ENCODE measurements around the gene ATP13A4.
A peak's percentile ranks its signal among the peaks of the same experiment; 100 is the strongest.

ATP13A4 gene, protein sequence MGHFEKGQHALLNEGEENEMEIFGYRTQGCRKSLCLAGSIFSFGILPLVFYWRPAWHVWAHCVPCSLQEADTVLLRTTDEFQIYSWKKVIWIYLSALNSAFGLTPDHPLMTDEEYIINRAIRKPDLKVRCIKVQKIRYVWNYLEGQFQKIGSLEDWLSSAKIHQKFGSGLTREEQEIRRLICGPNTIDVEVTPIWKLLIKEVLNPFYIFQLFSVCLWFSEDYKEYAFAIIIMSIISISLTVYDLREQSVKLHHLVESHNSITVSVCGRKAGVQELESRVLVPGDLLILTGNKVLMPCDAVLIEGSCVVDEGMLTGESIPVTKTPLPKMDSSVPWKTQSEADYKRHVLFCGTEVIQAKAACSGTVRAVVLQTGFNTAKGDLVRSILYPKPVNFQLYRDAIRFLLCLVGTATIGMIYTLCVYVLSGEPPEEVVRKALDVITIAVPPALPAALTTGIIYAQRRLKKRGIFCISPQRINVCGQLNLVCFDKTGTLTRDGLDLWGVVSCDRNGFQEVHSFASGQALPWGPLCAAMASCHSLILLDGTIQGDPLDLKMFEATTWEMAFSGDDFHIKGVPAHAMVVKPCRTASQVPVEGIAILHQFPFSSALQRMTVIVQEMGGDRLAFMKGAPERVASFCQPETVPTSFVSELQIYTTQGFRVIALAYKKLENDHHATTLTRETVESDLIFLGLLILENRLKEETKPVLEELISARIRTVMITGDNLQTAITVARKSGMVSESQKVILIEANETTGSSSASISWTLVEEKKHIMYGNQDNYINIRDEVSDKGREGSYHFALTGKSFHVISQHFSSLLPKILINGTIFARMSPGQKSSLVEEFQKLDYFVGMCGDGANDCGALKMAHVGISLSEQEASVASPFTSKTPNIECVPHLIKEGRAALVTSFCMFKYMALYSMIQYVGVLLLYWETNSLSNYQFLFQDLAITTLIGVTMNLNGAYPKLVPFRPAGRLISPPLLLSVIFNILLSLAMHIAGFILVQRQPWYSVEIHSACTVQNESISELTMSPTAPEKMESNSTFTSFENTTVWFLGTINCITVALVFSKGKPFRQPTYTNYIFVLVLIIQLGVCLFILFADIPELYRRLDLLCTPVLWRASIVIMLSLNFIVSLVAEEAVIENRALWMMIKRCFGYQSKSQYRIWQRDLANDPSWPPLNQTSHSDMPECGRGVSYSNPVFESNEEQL

DNA sequence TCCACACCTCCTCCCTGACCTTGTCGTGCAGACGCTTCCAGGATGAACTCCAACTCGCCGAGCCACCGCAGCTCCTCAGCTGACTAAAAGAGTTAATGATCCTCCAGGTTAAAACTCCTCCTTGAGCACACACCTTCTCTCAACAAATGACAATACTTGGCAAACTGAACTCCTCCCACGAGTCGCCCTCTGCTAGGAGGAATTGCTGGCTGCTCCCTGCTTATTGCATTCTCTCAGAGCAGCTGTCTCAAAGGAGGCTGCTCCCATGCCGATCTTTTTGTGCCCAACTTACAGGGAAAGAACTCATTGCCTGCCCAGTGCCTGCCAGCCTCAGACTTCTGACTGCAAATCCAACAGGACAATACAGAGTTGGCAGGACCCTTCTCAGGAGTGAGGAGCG, at the start of gene ATP13A4:
ATP13A4 (minus strand) TSS at position 85 of the 400 bp plus-strand sequence. CDS start 96 bp downstream, outside the sequence.
- no peak for DNase-seq (ENCODE audit: low spot score)

DNA sequence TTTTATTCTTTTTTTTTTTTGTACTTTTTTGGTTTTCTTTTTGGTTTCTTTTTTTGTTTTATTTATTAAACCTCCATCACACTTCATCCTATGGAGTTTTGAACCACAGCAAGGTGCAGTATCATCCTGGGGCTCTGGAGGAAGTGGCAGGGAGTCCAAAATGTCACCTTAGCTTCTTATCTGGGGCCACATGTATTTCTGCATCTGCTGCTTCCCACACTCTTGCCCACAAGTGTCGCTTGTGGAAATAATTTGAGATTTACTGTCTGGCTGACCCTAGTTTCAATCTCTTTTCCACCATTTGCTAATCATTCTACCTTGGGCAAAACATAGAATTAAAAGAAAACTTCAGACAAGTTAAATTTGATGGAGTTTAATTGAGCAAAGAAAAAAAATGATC, 44.7 kb upstream of the ATP13A4 start:
- no peak for DNase-seq (ENCODE audit: low spot score)

DNA sequence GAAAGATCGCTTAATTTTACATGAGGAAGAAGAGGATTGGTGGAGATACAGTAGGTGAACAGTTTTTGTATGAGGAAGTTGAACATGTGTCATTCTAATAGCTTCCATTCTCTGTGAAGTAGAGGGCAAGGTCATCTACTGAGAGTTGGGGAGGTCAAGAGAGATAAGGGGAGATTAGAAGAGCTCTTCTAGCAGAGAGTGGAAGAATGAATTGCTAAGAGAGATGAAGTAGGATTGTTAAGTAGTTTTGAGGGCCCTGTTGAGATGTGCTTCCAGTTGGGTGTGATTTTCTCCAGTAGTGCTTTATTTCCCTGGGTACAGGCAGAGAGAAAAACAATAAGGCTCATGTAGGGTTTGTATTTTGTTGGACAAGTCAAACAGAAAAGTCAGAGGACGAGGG, 43.5 kb upstream of the ATP13A4 start:
- DNase-seq (ENCODE audit: low spot score), result no peak

DNA sequence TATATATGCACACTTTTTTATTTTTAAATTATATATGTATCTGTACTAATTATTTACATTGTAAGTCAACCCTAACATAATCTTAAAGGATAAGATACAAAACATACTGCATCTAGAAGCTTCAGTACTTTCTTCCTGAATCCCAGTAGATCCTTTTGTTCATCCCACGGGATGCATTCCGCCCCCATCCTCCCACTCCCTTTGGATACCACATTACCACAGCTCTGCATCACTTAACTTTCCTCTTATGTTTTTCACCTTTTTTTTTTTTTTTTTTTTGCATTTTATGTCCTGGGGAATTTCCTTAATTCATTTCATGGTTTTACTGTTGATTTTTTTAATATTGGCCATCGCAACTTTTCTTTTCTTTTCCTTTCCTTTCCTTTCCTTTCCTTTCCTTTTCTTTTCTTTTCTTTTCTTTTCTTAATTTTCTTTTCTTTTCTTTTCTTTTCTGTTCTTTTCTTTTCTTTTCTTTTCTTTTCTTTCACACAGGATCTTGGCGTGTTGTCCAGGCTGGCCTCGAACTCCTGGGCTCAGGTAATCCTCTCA, 41.3 kb upstream of the ATP13A4 start:
- DNase-seq (ENCODE audit: low spot score), result no peak

DNA sequence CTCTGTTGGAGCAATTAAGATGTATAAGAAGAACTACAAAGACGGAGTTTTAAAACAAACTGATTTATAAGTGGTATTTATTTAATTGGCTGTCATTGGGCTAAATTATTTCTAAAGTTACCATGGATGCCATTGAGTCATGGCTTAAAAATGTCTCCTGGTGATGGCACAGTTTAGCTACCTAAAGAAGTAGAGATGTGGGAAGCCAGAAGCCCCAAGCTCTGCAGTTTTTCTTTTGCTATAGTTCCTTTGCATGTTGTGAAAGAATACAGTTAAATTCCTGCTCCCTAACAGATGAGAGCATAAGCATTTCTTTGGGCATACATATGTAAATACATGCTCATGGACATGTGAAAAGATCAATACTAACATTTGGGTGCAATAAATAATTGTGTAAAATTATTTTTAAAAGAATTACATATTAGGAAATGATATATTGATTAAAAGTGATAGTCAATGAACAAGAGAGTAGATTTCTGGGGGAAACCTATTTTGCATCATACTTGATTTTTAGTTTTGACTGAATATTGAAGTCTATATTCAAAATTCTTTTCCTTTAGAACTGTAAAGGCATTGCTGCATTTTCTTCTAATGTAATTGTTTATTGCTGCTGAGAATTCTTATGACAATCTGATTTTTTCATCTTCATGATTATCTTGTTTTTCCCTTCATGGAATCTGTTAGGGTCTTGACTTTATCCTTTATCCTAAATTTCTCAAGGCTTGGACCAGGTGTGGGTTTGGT, 40.4 kb upstream of the ATP13A4 start:
- peak; percentile 2 for DNase-seq (ENCODE audit: low spot score)

DNA sequence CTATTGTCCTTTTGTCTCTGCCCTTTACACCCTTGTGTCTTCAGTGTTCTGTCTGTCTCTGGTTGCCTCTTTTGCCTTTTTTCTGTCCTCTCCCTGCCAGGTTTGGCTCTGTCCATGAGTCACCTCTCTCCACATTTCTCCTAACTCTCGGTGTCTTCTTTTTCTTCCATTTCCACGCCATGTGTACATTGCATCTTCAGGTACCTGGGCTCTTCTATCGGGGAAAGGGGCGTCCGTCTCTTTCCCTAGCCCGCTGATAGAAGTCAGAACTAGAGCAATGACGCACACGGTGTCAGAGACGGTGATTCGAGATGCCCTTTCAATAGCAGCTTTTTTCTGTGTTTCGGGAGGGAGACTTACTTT, 39.0 kb upstream of the ATP13A4 start:
- peak; percentile 19 for DNase-seq (ENCODE audit: low spot score)

DNA sequence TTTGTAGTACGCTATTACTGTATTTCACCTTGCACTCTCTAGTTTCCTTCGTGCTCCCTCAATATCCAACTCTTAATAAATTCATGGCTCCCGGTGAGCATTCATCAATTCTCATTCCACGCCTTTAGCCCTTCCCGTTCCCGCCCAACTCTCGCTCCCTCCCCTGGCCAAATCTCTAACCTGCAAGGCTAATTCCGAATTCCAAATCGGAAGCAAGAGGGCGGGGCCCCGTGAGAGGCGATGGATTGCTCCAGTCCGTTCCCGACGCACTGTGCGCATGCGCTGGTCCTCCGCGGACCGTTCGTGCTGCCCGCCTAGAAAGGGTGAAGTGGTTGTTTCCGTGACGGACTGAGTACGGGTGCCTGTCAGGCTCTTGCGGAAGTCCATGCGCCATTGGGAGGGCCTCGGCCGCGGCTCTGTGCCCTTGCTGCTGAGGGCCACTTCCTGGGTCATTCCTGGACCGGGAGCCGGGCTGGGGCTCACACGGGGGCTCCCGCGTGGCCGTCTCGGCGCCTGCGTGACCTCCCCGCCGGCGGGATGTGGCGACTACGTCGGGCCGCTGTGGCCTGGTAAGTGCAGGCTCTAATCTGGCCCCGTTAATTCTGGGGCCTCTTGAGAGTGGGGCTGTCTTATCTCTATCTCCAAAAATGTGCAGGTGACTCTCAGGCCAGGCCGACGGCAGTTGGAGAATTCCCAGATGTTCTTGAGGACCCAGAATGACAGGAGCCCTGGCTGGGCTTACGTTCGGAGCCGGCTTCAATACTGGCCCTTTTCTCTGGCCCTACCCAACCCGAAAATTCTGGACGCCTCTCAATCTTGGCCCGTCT, 38.4 kb upstream of the ATP13A4 start, which contains the start of gene OPA1:
OPA1 (plus strand) TSS at position 368 of the 827 bp plus-strand sequence; CDS start at position 538, 170 bp downstream.
- DNase-seq (ENCODE audit: low spot score), result peak; percentile 99

DNA sequence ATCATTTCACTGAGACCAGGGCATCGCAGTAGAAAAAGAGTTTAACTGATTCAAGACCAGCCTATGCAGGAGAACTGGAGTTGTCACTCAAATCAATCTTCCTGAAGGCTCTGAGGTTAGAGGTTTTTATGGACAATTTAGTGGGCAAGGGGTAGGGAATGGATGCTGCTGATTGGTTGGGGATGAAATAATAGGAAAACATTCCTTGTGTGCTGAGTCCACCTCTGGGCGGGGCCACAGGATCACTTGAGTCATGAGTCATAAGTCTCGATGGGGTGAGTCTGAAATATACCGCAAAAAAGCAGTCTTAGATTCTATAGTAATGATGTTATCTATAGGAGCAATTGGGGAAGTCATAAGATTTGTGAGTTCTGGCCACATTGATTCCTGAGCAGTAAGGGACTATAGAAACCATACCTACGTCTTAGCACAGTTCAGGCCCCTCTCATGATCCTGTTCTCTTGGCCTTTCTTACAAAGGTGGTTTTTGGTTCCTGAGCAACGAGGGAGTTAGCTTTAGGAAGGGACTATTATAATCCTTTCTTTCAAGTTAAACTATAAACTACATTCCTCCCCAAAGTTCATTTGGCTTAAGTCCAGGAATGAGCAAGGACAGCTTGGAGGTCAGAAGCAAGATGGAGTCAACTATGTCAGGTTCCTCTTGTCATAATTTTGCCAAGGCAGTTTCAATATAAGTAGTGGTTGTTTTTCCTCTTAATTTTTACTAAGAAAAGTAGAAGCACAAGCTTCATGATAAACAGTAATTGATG, 35.6 kb upstream of the ATP13A4 start:
- DNase-seq (ENCODE audit: low spot score), result no peak

DNA sequence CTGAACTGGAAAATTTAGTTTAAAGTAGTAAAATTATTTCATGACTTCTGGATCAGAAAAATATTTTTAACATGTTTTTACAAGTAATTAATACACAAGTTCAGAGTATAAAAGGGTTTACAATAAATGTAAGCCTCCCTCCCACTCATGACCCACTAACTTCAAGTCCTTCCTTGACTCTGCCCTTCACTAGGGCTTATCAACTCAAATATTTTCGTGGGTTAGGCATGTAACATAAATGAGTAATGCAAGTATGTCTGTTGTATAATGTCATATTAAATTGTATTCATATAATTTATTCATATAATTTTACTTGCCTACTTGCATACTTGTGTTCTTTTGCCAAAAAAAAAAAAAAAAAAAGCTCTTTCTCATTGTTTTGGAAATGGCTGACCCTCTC, 34.9 kb upstream of the ATP13A4 start:
- no peak for DNase-seq (ENCODE audit: low spot score)

DNA sequence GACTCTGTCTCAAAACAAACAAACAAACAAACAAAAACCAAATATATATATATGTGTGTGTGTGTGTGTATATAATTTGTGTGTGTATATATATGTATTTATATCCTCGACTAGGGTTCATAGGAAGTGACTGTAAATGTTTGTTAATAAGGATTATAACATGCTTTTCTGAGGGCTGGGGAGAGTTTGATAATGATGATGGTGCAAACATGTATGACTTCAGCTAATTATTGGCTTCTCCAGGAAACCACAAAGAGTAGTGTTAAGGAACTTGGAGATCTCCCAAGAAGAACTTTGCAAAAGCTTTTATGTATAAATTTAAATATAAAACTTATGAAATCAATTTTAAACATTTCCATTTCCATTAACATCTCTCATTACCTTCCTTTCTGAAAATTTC, 34.4 kb upstream of the ATP13A4 start:
- no peak for DNase-seq (ENCODE audit: low spot score)

DNA sequence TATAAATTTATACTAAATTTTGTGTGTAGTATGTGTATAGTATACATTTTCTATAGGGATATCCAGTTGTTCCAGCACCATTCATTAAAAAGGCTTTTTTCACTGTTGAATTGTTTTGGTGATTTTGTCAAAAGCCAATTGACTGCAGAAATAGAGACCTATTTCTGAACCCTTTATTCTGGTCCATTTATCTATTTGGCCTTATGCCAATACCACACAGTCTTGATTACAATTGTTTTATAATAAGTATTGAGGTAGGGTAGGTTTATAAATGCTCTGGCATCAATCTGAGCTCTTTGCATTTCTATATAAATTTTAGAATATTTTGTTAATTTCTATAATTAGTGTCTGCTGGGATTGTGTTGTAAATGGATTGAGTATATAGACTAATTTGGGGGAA, 31.8 kb upstream of the ATP13A4 start:
- DNase-seq (ENCODE audit: low spot score), result no peak

DNA sequence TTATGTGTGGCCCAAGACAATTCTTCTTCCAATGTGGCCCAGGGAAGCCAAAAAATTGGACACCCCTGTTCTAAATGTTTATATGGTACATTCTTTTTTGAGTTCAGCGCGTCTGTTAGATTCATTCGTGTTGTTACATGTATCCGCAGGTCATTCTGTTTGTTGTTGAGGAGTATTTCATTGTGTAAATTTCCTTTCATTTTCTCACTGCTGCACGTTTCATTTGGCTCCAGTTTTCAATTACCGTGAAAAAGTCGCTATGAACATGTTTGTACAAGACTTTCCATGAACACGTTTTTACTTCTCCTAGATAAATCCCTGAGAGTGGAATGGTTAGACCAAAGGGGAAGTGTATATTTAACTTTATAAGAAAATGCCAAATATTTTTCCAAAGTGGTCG, 30.8 kb upstream of the ATP13A4 start:
- no peak for DNase-seq (ENCODE audit: low spot score)

DNA sequence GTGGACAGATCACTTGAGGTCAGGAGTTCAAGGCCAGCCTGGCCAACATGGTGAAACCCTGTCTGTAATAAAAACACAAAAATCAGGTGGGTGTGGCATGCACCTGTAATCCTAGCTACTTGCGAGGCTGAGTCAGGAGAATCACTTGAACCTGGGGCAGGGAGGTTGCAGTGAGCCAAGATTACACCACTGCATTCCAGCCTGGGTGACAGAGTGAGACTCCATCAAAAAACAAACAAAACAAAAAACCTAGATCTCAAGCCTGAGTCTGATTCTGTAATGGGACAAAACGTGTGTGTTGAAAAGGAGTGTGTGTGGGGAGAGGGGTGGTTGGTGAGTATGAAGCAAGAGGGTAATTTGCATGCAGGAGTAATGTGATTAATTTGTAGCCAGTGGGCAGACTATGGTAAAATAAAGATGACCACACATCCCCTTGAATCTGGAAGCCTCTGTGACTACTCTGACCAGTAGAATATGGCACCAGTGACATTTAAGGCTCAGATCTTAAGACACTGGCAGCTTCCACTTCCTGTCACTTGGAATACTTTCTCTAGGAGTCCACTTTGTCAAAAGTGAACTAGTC, 19.9 kb upstream of the ATP13A4 start:
- DNase-seq (ENCODE audit: low spot score), result no peak

DNA sequence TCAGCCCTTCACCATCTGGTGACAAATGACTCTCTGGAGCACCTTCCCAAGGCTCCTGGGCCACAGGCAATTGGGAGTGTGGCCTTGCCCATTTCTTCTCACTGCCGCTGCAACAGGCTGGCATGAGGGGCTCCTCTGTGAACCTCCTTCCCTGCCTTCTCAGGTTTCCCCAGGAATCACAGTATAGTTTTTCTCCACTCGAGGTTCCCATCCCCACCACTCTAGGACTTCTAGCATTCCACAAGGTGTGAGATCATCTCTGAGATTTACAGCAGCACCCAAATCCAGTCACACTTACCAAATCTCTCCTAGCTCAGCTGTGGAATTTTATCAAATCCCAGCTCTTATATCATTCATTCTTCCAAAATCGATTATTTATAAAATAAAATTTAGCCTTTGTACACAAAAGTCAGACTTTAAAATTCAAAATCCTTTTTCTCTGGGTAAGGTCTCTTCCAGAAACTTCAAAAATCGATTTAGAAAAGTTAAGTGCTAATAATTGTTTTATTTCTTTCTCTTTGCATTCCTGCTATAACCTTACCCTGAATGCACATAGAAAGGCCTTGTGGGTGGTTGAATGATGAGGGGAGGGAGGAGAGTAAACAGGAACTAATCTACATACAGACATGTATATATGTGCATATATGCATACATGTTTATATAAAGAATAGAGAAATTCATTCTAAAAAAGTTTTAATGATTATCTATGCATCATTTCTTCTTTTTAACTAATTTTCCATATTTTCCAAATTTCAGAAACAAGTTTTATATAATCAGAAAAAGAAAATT, 18.9 kb upstream of the ATP13A4 start:
- no peak for DNase-seq (ENCODE audit: low spot score)

DNA sequence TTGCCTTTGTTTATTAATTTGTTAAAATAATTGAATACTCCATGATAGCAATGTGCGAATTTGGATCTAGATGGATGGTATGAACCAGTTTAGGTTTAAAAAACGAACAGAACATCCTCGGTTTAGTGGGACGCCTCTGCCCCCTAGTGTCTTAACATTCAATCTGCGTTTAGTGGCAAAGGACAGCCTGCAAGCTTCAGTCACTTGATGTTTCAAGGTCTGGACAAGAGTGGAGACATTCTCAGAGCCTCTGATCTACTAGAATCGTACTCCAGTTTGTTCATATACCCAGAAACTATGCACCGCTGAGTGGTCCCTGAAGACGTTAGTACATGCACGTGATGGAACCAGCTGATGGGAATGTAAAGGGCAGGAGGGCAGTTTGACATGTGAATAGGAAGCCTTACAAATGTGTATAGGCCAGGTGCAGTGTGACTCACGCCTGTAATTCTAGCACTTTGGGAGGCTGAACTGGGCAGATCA, 17.8 kb upstream of the ATP13A4 start:
- peak; percentile 61 for DNase-seq (ENCODE audit: low spot score)

DNA sequence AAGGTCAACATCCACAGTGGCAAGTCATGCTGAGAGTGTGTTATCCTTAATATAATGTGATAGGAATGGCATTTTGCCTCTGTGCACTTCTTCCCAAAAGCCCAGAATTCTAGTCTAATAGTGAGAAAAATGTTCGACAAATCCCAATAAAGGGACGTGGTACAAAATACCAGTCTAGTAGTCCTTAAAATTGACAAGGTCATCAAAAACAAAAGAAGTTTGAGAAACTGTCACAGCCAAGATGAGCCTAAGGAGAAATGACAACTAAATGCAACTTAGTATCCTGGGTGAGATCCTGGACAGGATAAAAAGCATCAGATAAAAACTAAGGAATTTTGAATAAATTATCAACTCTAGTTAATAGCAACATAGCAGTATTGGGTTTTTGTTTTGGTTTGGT, 14.4 kb upstream of the ATP13A4 start:
- no peak for DNase-seq (ENCODE audit: low spot score)

DNA sequence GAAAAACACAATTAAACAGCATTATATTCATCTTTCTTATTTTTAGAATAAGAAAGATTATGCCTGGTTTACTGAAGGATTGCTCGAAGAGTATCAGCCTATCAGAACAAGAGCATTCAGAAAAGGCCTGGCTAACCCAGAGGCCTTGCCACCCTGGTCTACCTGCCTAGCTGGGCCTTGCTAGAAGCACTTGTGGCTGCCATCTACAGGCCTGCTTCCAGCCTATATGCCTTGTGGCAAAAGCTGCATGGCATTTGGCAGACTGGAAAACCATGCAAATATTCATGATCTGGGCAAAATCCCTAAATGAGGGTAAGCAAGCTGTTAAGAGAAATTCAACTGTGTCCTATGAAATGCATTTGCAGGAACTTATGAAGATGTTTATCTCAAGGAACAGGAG, 9.3 kb upstream of the ATP13A4 start:
- no peak for DNase-seq (ENCODE audit: low spot score)

DNA sequence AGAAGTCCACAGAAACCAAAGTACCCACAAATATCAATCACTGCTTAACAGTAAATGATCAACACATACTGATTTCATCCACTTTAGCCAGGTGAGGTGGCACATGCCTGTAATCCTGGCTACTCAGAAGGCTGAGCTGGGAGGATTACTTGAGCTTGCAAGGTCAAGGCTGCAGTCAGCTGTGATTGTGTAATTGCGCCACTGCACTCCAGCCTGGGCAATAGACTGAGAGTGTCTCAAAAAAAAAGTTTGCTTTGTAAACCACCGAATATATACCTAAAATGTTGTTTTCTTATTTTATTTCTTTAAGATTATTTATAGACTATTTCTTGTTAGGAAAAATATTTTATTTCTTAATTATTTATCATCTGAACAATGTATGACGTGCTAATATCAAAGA, 8.7 kb upstream of the ATP13A4 start:
- no peak for DNase-seq (ENCODE audit: low spot score)
